MG63 (cell line): ENCODE data around the gene MPP3. TPM values are rescaled to one million over a fixed set of nuclear protein-coding genes. Genes with fewer than 3 reads are reported as not detected.

Experiments used
- DNase-seq: peaks from one replicate; pipeline ENCODE4 v3.0.0-alpha.2; 2020
- H3K27me3 ChIP-seq: fragments of 250-450 bp; sonication (Bioruptor Pico); 2 replicates; pipeline ENCODE4 v1.5.1; 2020; ENCODE audit warnings: mild to moderate bottlenecking, moderate library complexity
- H3K36me3 ChIP-seq: fragments of 250-450 bp; sonication (Bioruptor Pico); 2 replicates; pipeline ENCODE4 v1.5.1; 2020; ENCODE audit warnings: mild to moderate bottlenecking, moderate library complexity
- H3K4me3 ChIP-seq: fragments of 250-450 bp; sonication (Bioruptor Pico); 2 replicates; pipeline ENCODE4 v1.5.1; 2020; ENCODE audit warnings: mild to moderate bottlenecking, moderate library complexity
- H3K9me3 ChIP-seq: fragments of 250-450 bp; sonication (Bioruptor Pico); 2 replicates; pipeline ENCODE4 v1.5.1; 2020; ENCODE audit warnings: mild to moderate bottlenecking, moderate library complexity
- total RNA-seq: library from RNA; depleted of rRNA; stranded (reverse); fragments of >200 nt; shearing (Covaris generic); gene quantifications from 2 replicates; pipeline ENCODE4 v1.2.3, GENCODE V29; 2014; ENCODE audit warnings: low replicate concordance

MPP3 gene
- total RNA-seq, 1 experiment from 2014 or later: 4.4 TPM

GRCh38 chr17:43774304-43775250, 58.4 kb downstream of the MPP3 start:
- H3K4me3 ChIP-seq: no peak overlapping the region
- no peak for DNase-seq
- no peaks in the 10 kb centered on the region for H3K9me3 ChIP-seq
- no peaks in the 10 kb centered on the region for H3K27me3 ChIP-seq
- H3K36me3 ChIP-seq: peaks cover 44% of the 10 kb centered on the region

GRCh38 chr17:43772877-43773648, 59.9 kb downstream of the MPP3 start:
- H3K4me3 ChIP-seq: no peak overlapping the region
- H3K9me3 ChIP-seq: no peaks in the 10 kb centered on the region
- DNase-seq: no peak
- H3K27me3 ChIP-seq: no peaks in the 10 kb centered on the region
- peaks cover 44% of the 10 kb centered on the region for H3K36me3 ChIP-seq

- peaks cover 41% of the 10 kb centered on the region for H3K36me3 ChIP-seq
- no peak overlapping the region for H3K4me3 ChIP-seq
- no peaks in the 10 kb centered on the region for H3K27me3 ChIP-seq
- no peak for DNase-seq
- no peaks in the 10 kb centered on the region for H3K9me3 ChIP-seq
Measured at GRCh38 chr17:43771463-43771862, 61.5 kb downstream of the MPP3 start.

GRCh38 chr17:43770957-43771356, 62.0 kb downstream of the MPP3 start:
- H3K9me3 ChIP-seq: no peaks in the 10 kb centered on the region
- H3K4me3 ChIP-seq: no peak overlapping the region
- no peaks in the 10 kb centered on the region for H3K27me3 ChIP-seq
- H3K36me3 ChIP-seq: peaks cover 39% of the 10 kb centered on the region
- DNase-seq: no peak

GRCh38 chr17:43769859-43770258, 63.1 kb downstream of the MPP3 start:
- Histone ChIP-seq H3K36me3 (peaks cover 34% of the 10 kb centered on the region), H3K9me3 (no peaks in the 10 kb centered on the region), H3K4me3 (no peak overlapping the region), H3K27me3 (no peaks in the 10 kb centered on the region)
- no peak for DNase-seq

GRCh38 chr17:43769426-43769825, 63.5 kb downstream of the MPP3 start:
- H3K36me3 ChIP-seq: peaks cover 30% of the 10 kb centered on the region

GRCh38 chr17:43768943-43769342, 64.0 kb downstream of the MPP3 start:
- DNase-seq: no peak
- peaks cover 26% of the 10 kb centered on the region for H3K36me3 ChIP-seq
- no peaks in the 10 kb centered on the region for H3K9me3 ChIP-seq
- H3K27me3 ChIP-seq: no peaks in the 10 kb centered on the region
- H3K4me3 ChIP-seq: no peak overlapping the region

More at GRCh38 chr17:43769426-43769825, 63.5 kb downstream of the MPP3 start:
- H3K27me3 ChIP-seq: no peaks in the 10 kb centered on the region
- DNase-seq: no peak
- no peak overlapping the region for H3K4me3 ChIP-seq
- no peaks in the 10 kb centered on the region for H3K9me3 ChIP-seq

GRCh38 chr17:43768382-43768781, 64.6 kb downstream of the MPP3 start:
- H3K36me3 ChIP-seq: peaks cover 23% of the 10 kb centered on the region

GRCh38 chr17:43767713-43768059, 65.3 kb downstream of the MPP3 start:
- no peaks in the 10 kb centered on the region for H3K9me3 ChIP-seq
- peaks cover 17% of the 10 kb centered on the region for H3K36me3 ChIP-seq
- no peak overlapping the region for H3K4me3 ChIP-seq
- H3K27me3 ChIP-seq: no peaks in the 10 kb centered on the region
- no peak for DNase-seq

More at GRCh38 chr17:43768382-43768781, 64.6 kb downstream of the MPP3 start:
- no peak for DNase-seq
- no peaks in the 10 kb centered on the region for H3K27me3 ChIP-seq
- H3K9me3 ChIP-seq: no peaks in the 10 kb centered on the region
- no peak overlapping the region for H3K4me3 ChIP-seq

GRCh38 chr17:43767053-43767712, 65.8 kb downstream of the MPP3 start:
- Histone ChIP-seq H3K27me3 (no peaks in the 10 kb centered on the region), H3K9me3 (no peaks in the 10 kb centered on the region)
- DNase-seq: no peak

GRCh38 chr17:43766413-43767052, 66.4 kb downstream of the MPP3 start:
- no peak overlapping the region for H3K4me3 ChIP-seq
- peak; percentile 36 for DNase-seq
- H3K36me3 ChIP-seq: peaks cover 10% of the 10 kb centered on the region
- no peaks in the 10 kb centered on the region for H3K9me3 ChIP-seq
- H3K27me3 ChIP-seq: no peaks in the 10 kb centered on the region

More at GRCh38 chr17:43767053-43767712, 65.8 kb downstream of the MPP3 start:
- H3K36me3 ChIP-seq: peaks cover 14% of the 10 kb centered on the region
- H3K4me3 ChIP-seq: no peak overlapping the region

GRCh38 chr17:43760254-43760852, 72.6 kb downstream of the MPP3 start:
- H3K27me3 ChIP-seq: no peaks in the 10 kb centered on the region
- no peak overlapping the region for H3K4me3 ChIP-seq
- peak; percentile 85 for DNase-seq

GRCh38 chr17:43759836-43760235, 73.1 kb downstream of the MPP3 start:
- no peak for DNase-seq
- no peaks in the 10 kb centered on the region for H3K27me3 ChIP-seq
- H3K4me3 ChIP-seq: no peak overlapping the region
- no peaks in the 10 kb centered on the region for H3K9me3 ChIP-seq
- no peaks in the 10 kb centered on the region for H3K36me3 ChIP-seq

More at GRCh38 chr17:43760254-43760852, 72.6 kb downstream of the MPP3 start:
- Histone ChIP-seq H3K9me3 (no peaks in the 10 kb centered on the region), H3K36me3 (no peaks in the 10 kb centered on the region)

GRCh38 chr17:43758497-43759174, 74.3 kb downstream of the MPP3 start, which contains the start of gene SOST:
Gene SOST, minus strand, starts transcription at chr17:43758791. Its CDS starts 50 bp downstream, at chr17:43758741.
- DNase-seq: no peak
- Histone ChIP-seq H3K36me3 (no peaks in the 10 kb centered on the region), H3K27me3 (no peaks in the 10 kb centered on the region), H3K9me3 (no peaks in the 10 kb centered on the region), H3K4me3 (no peak within 1 kb of the TSS)

- no peak overlapping the region for H3K4me3 ChIP-seq
- no peaks in the 10 kb centered on the region for H3K27me3 ChIP-seq
- DNase-seq: no peak
- no peaks in the 10 kb centered on the region for H3K36me3 ChIP-seq
- H3K9me3 ChIP-seq: no peaks in the 10 kb centered on the region
Measured at GRCh38 chr17:43758086-43758485, 74.9 kb downstream of the MPP3 start.
